HK-2 (cell line): Measurements from ENCODE around the gene MACROD2.
A peak's percentile ranks its signal among the peaks of the same experiment; 100 is the strongest.

ENCODE experiments used
- DNase-seq: peaks from one replicate; pipeline ENCODE4 v3.0.0-alpha.2; 2018; ENCODE audit not compliant: unreplicated experiment

MACROD2 gene

GRCh38 chr20:15622368-15622767 is 1627.1 kb downstream of the MACROD2 start:
- no peak for DNase-seq

- DNase-seq: no peak
These were observed 1627.9 kb downstream of the MACROD2 start for GRCh38 chr20:15623215-15623614.

GRCh38 chr20:15625981-15626380 is 1630.7 kb downstream of the MACROD2 start:
- no peak for DNase-seq

- no peak for DNase-seq
These were observed 1631.8 kb downstream of the MACROD2 start for GRCh38 chr20:15627089-15627488.

GRCh38 chr20:15627501-15627903 is 1632.2 kb downstream of the MACROD2 start:
- DNase-seq: no peak

GRCh38 chr20:15628851-15629353 is 1633.6 kb downstream of the MACROD2 start:
- no peak for DNase-seq

- no peak for DNase-seq
These were observed 1635.0 kb downstream of the MACROD2 start for GRCh38 chr20:15630360-15630759.

- no peak for DNase-seq
These were observed 1637.4 kb downstream of the MACROD2 start for GRCh38 chr20:15632680-15633079.

- DNase-seq: no peak
These were observed 1638.8 kb downstream of the MACROD2 start for GRCh38 chr20:15634102-15634501.

- no peak for DNase-seq
These were observed 1642.2 kb downstream of the MACROD2 start for GRCh38 chr20:15637546-15637945.

GRCh38 chr20:15637950-15638754 is 1642.8 kb downstream of the MACROD2 start:
- no peak for DNase-seq

- no peak for DNase-seq
These were observed 1643.5 kb downstream of the MACROD2 start for GRCh38 chr20:15638816-15639215.

GRCh38 chr20:15639839-15640238 is 1644.5 kb downstream of the MACROD2 start:
- DNase-seq: no peak

- no peak for DNase-seq
These were observed 1646.8 kb downstream of the MACROD2 start for GRCh38 chr20:15642109-15642508.

GRCh38 chr20:15642676-15643075 is 1647.4 kb downstream of the MACROD2 start:
- DNase-seq: no peak

- DNase-seq: no peak
These were observed 1648.4 kb downstream of the MACROD2 start for GRCh38 chr20:15643713-15644112.

- DNase-seq: no peak
These were observed 1650.5 kb downstream of the MACROD2 start for GRCh38 chr20:15645816-15646215.

- DNase-seq: no peak
These were observed 1658.3 kb downstream of the MACROD2 start for GRCh38 chr20:15653396-15654207.

GRCh38 chr20:15654208-15654649 is 1658.9 kb downstream of the MACROD2 start:
- DNase-seq: peak; percentile 38

GRCh38 chr20:15655295-15655874 is 1660.1 kb downstream of the MACROD2 start:
- DNase-seq: no peak

- no peak for DNase-seq
These were observed 1660.8 kb downstream of the MACROD2 start for GRCh38 chr20:15656124-15656523.

GRCh38 chr20:15658295-15658694 is 1663.0 kb downstream of the MACROD2 start:
- DNase-seq: no peak
